Endothelial cell of hepatic sinusoid (primary cell): ENCODE measurements around the gene HAO2.
"Not testable (repeated sequence)": the region's sequence is repeated elsewhere in the genome, so short reads cannot be mapped to it uniquely, and the experiment has no call there.

Experiments used
- in situ Hi-C: cut with HindIII; loops from 2 replicates; pipeline ENCODE4 v1.10.0; 2017; ENCODE audit warnings: low sequenced_read_pairs

The HAO2 gene

GRCh38 chr1:119376594-119376993, 8.0 kb downstream of the HAO2 start:
- in situ Hi-C loops, result no loop called here

- in situ Hi-C loops, result not testable (repeated sequence)
Observed at GRCh38 chr1:119377594-119377993, 9.0 kb downstream of the HAO2 start.

GRCh38 chr1:119379117-119379516, 10.5 kb downstream of the HAO2 start:
- in situ Hi-C loops, result no loop called here

GRCh38 chr1:119380304-119380703, 11.7 kb downstream of the HAO2 start:
- in situ Hi-C loops, result loop anchor here (5.0 kb wide), 1 partner anchor 88 kb away; no protein-coding TSS in a partner anchor

GRCh38 chr1:119380983-119381662, 12.5 kb downstream of the HAO2 start:
- in situ Hi-C loops, result loop anchor here (5.0 kb wide), 1 partner anchor 89 kb away; no protein-coding TSS in a partner anchor

GRCh38 chr1:119384591-119384990, 16.0 kb downstream of the HAO2 start:
- in situ Hi-C loops, result loop anchor here (5.0 kb wide), 1 partner anchor 92 kb away; no protein-coding TSS in a partner anchor

GRCh38 chr1:119385650-119386049, 17.1 kb downstream of the HAO2 start:
- in situ Hi-C loops, result no loop called here

- in situ Hi-C loops, result no loop called here
Observed at GRCh38 chr1:119387858-119388257, 19.3 kb downstream of the HAO2 start.

GRCh38 chr1:119388450-119388849, 19.9 kb downstream of the HAO2 start:
- in situ Hi-C loops, result no loop called here

GRCh38 chr1:119390526-119390925, 21.9 kb downstream of the HAO2 start:
- in situ Hi-C loops, result no loop called here

GRCh38 chr1:119391749-119392148, 23.2 kb downstream of the HAO2 start:
- in situ Hi-C loops, result no loop called here

GRCh38 chr1:119394085-119394484, 25.5 kb downstream of the HAO2 start:
- in situ Hi-C loops, result no loop called here

GRCh38 chr1:119396982-119397381, 28.4 kb downstream of the HAO2 start:
- in situ Hi-C loops, result no loop called here

GRCh38 chr1:119397986-119398385, 29.4 kb downstream of the HAO2 start:
- in situ Hi-C loops, result no loop called here

GRCh38 chr1:119404736-119405135, 36.2 kb downstream of the HAO2 start:
- in situ Hi-C loops, result no loop called here

GRCh38 chr1:119409731-119410130, 41.1 kb downstream of the HAO2 start:
- in situ Hi-C loops, result no loop called here

- in situ Hi-C loops, result no loop called here
Observed at GRCh38 chr1:119410961-119411360, 42.4 kb downstream of the HAO2 start.

- in situ Hi-C loops, result no loop called here
Observed at GRCh38 chr1:119414950-119415349, 46.4 kb downstream of the HAO2 start, which contains the start of gene HSD3B2. Gene HSD3B2 (plus strand): TSS chr1:119415150. CDS start chr1:119415420, 270 bp downstream.

GRCh38 chr1:119416006-119416640, 47.5 kb downstream of the HAO2 start:
- in situ Hi-C loops, result no loop called here

- in situ Hi-C loops, result no loop called here
Observed at GRCh38 chr1:119419109-119419508, 50.5 kb downstream of the HAO2 start.

- in situ Hi-C loops, result no loop called here
Observed at GRCh38 chr1:119420638-119421037, 52.1 kb downstream of the HAO2 start.

- in situ Hi-C loops, result no loop called here
Observed at GRCh38 chr1:119422631-119423030, 54.0 kb downstream of the HAO2 start.
